SK-N-MC (cell line): ENCODE data around the gene EIF2S3.

Experiments
- EZH2 ChIP-seq: fragments of 200-600 bp; sonication (generic); IDR thresholded peaks from one replicate; pipeline ENCODE4 v1.6.1; 2017; ENCODE audit warnings: antibody characterized with exemption
- POLR2AphosphoS5 ChIP-seq: IDR thresholded peaks from 2 replicates; pipeline ENCODE4 v1.6.1; 2012; ENCODE audit warnings: mild to moderate bottlenecking, low read depth, low read length, borderline replicate concordance

GRCh38 chrX:24024819-24025740 lies 29.7 kb upstream of the EIF2S3 start:
- TF ChIP-seq EZH2 (no peak), POLR2AphosphoS5 (peak; percentile 86)
